Smooth muscle cell (in vitro differentiated cells): ENCODE results near the gene CETP. TPM values are rescaled to one million over a fixed set of nuclear protein-coding genes. Genes with fewer than 3 reads are reported as not detected.
A peak's percentile ranks its signal among the peaks of the same experiment; 100 is the strongest.

Source experiments
- DNase-seq: peaks from one replicate; lab custom pipeline; 2025; ENCODE audit not compliant: unreplicated experiment; lab: John Stamatoyannopoulos, UW
- H2AFZ ChIP-seq: fragments of 200-600 bp; sonication (generic); 2 replicates; pipeline ENCODE4 v1.6.0; 2016; ENCODE audit warnings: antibody characterized with exemption, low read depth, mild to moderate bottlenecking
- H3F3A ChIP-seq: fragments of 200-600 bp; sonication (generic); 2 replicates; pipeline ENCODE4 v1.6.0; 2017; ENCODE audit warnings: antibody characterized with exemption, low read depth
- H3K27ac ChIP-seq: fragments of 200-600 bp; sonication (generic); 2 replicates; pipeline ENCODE4 v1.5.1; 2016; ENCODE audit warnings: low read depth, mild to moderate bottlenecking
- H3K27me3 ChIP-seq: fragments of 200-600 bp; sonication (generic); 2 replicates; pipeline ENCODE4 v1.6.1; 2016; ENCODE audit warnings: low read depth, mild to moderate bottlenecking
- H3K36me3 ChIP-seq: fragments of 200-600 bp; sonication (generic); 2 replicates; pipeline ENCODE4 v1.5.1; 2016; ENCODE audit warnings: low read depth
- H3K4me1 ChIP-seq: fragments of 200-600 bp; sonication (generic); 2 replicates; pipeline ENCODE4 v1.5.1; 2016; ENCODE audit warnings: low read depth
- H3K4me2 ChIP-seq: fragments of 200-600 bp; sonication (generic); 2 replicates; pipeline ENCODE4 v1.6.0; 2016; ENCODE audit warnings: mild to moderate bottlenecking
- H3K4me3 ChIP-seq: fragments of 200-600 bp; sonication (generic); 2 replicates; pipeline ENCODE4 v1.5.1; 2016; ENCODE audit warnings: mild to moderate bottlenecking
- H3K79me2 ChIP-seq: fragments of 200-600 bp; sonication (generic); 2 replicates; pipeline ENCODE4 v1.6.0; 2016; ENCODE audit warnings: low read depth, mild to moderate bottlenecking
- H3K9ac ChIP-seq: fragments of 200-600 bp; sonication (generic); 2 replicates; pipeline ENCODE4 v1.6.0; 2016; ENCODE audit warnings: low read depth
- H3K9me3 ChIP-seq: fragments of 200-600 bp; sonication (generic); replicated peaks from 2 replicates; pipeline ENCODE4 v1.5.1; 2016; ENCODE audit warnings: low read depth
- H4K20me1 ChIP-seq: fragments of 200-600 bp; sonication (generic); 2 replicates; pipeline ENCODE4 v1.6.0; 2016; ENCODE audit warnings: low read depth
- CTCF ChIP-seq: fragments of 200-600 bp; sonication (generic); IDR thresholded peaks from 2 replicates; pipeline ENCODE4 v1.5.1; 2017; ENCODE audit warnings: borderline replicate concordance, mild to moderate bottlenecking, antibody characterized with exemption; ENCODE audit not compliant: insufficient read depth, poor library complexity, severe bottlenecking
- WGBS: methylation state at CpG from one replicate; pipeline ENCODE4 v1.1.7; 2016; ENCODE audit warnings: low lambda C conversion rate; 5-methylcytosine and 5-hydroxymethylcytosine counted together
- polyA plus RNA-seq: library from polyadenylated mRNA; unstranded; fragments of >200 nt; fragmentation: Nextera tagmentation; extraction: Ambion mirVana; gene quantifications from 2 replicates; pipeline ENCODE4 v1.2.1, GENCODE V29; 2016
- total RNA-seq: library from RNA; depleted of rRNA; stranded (reverse); fragments of >200 nt; gene quantifications from 2 replicates; pipeline ENCODE4 v1.2.3, GENCODE V29; 2014

The CETP gene
- total and polyA plus RNA-seq, 2 experiments from 2014 or later, result not detected

GRCh38 chr16:56927471-56927870 lies 34.3 kb upstream of the CETP start:
- no peak for DNase-seq
- WGBS, result 71% methylated on average over 2 of the region's 2 CpGs

GRCh38 chr16:56929639-56930038 lies 32.1 kb upstream of the CETP start:
- H3K36me3 ChIP-seq, result no peaks in the 10 kb centered on the region
- no peaks in the 10 kb centered on the region for H3F3A ChIP-seq
- peaks cover 25% of the 10 kb centered on the region for H3K79me2 ChIP-seq
- H4K20me1 ChIP-seq, result peaks cover 25% of the 10 kb centered on the region
- H3K4me1 ChIP-seq, result peaks cover 21% of the 10 kb centered on the region
- H3K27ac ChIP-seq, result no peak overlapping the region
- TF ChIP-seq CTCF, result no peak
- WGBS, result 93% methylated on average over 4 of the region's 4 CpGs
- H3K4me2 ChIP-seq, result no peak overlapping the region
- no peaks in the 10 kb centered on the region for H3K9me3 ChIP-seq
- H3K27me3 ChIP-seq, result no peaks in the 10 kb centered on the region
- H3K9ac ChIP-seq, result no peak overlapping the region
- no peak for DNase-seq
- no peak overlapping the region for H3K4me3 ChIP-seq
- no peak overlapping the region for H2AFZ ChIP-seq

More at GRCh38 chr16:56927471-56927870, 34.3 kb upstream of the CETP start:
- H3K4me2 ChIP-seq, result no peak overlapping the region
- H2AFZ ChIP-seq, result no peak overlapping the region
- peaks cover 3% of the 10 kb centered on the region for H3F3A ChIP-seq
- H3K9ac ChIP-seq, result no peak overlapping the region
- H3K27me3 ChIP-seq, result no peaks in the 10 kb centered on the region
- no peak overlapping the region for H3K4me3 ChIP-seq
- TF ChIP-seq CTCF, result no peak
- no peak overlapping the region for H3K27ac ChIP-seq
- peaks cover 3% of the 10 kb centered on the region for H4K20me1 ChIP-seq
- H3K4me1 ChIP-seq, result peaks cover 7% of the 10 kb centered on the region
- H3K36me3 ChIP-seq, result no peaks in the 10 kb centered on the region
- H3K79me2 ChIP-seq, result peaks cover 5% of the 10 kb centered on the region
- H3K9me3 ChIP-seq, result no peaks in the 10 kb centered on the region

GRCh38 chr16:56930486-56931270 lies 31.1 kb upstream of the CETP start:
- 76% methylated on average over 15 of the region's 15 CpGs for WGBS
- Histone ChIP-seq H2AFZ (peak overlapping the region; percentile 15), H3K36me3 (peaks cover 5% of the 10 kb centered on the region), H3K4me3 (no peak overlapping the region), H3K27me3 (no peaks in the 10 kb centered on the region), H3K4me2 (peak overlapping the region; percentile 77), H3F3A (no peaks in the 10 kb centered on the region), H3K27ac (peak overlapping the region; percentile 79), H3K4me1 (peaks cover 21% of the 10 kb centered on the region), H4K20me1 (peaks cover 35% of the 10 kb centered on the region), H3K9ac (no peak overlapping the region), H3K9me3 (no peaks in the 10 kb centered on the region), H3K79me2 (peaks cover 36% of the 10 kb centered on the region)
- no peak for TF ChIP-seq CTCF
- DNase-seq, result no peak
